ENCODE data around the gene CARD10.
A peak's percentile ranks its signal among the peaks of the same experiment; 100 is the strongest.

Gene CARD10

GRCh38 chr22:37503850-37504249 is 15.4 kb downstream of the CARD10 start:
- DNase-seq (ENCODE audit: low read depth): no peak

- no peak for DNase-seq (ENCODE audit: low read depth)
These were observed 16.0 kb downstream of the CARD10 start for GRCh38 chr22:37503183-37503683.

- no peak for DNase-seq (ENCODE audit: low read depth)
These were observed 16.7 kb downstream of the CARD10 start for GRCh38 chr22:37502342-37503182.

GRCh38 chr22:37501610-37502341 is 17.4 kb downstream of the CARD10 start:
- peak; percentile 77 for DNase-seq (ENCODE audit: low read depth)

GRCh38 chr22:37500745-37501609 is 18.2 kb downstream of the CARD10 start:
- DNase-seq (ENCODE audit: low read depth): no peak

- no peak for DNase-seq (ENCODE audit: low read depth)
These were observed 19.2 kb downstream of the CARD10 start for GRCh38 chr22:37499789-37500540.

GRCh38 chr22:37499027-37499707 is 20.0 kb downstream of the CARD10 start:
- DNase-seq (ENCODE audit: low read depth): no peak

GRCh38 chr22:37498289-37498909 is 20.8 kb downstream of the CARD10 start:
- DNase-seq (ENCODE audit: low read depth): no peak

GRCh38 chr22:37497062-37497599 is 22.1 kb downstream of the CARD10 start:
- DNase-seq (ENCODE audit: low read depth): peak; percentile 98

- DNase-seq (ENCODE audit: low read depth): peak; percentile 78
These were observed 22.6 kb downstream of the CARD10 start for GRCh38 chr22:37496651-37497050.

- DNase-seq (ENCODE audit: low read depth): no peak
These were observed 25.2 kb downstream of the CARD10 start for GRCh38 chr22:37493979-37494378.

GRCh38 chr22:37492428-37493344 is 26.5 kb downstream of the CARD10 start:
- DNase-seq (ENCODE audit: low read depth): peak; percentile 71

GRCh38 chr22:37491559-37492427 is 27.4 kb downstream of the CARD10 start:
- DNase-seq (ENCODE audit: low read depth): no peak

- no peak for DNase-seq (ENCODE audit: low read depth)
These were observed 28.1 kb downstream of the CARD10 start for GRCh38 chr22:37491106-37491505.

GRCh38 chr22:37489983-37490382 is 29.2 kb downstream of the CARD10 start:
- DNase-seq (ENCODE audit: low read depth): no peak

GRCh38 chr22:37488337-37489135 is 30.7 kb downstream of the CARD10 start:
- no peak for DNase-seq (ENCODE audit: low read depth)

- no peak for DNase-seq (ENCODE audit: low read depth)
These were observed 31.6 kb downstream of the CARD10 start for GRCh38 chr22:37487571-37487970.
